LNCAP (cell line): Measurements from ENCODE around the gene KCNH3.
"Not testable (repeated sequence)": the region's sequence is repeated elsewhere in the genome, so short reads cannot be mapped to it uniquely, and the experiment has no call there.

ENCODE experiments used
- TF ChIP-seq, protein P1 (sequence below): fragments of 450-650 bp; IDR thresholded peaks from 2 replicates; pipeline ENCODE4 v1.5.1; 2017; ENCODE audit warnings: mild to moderate bottlenecking

Gene KCNH3

DNA sequence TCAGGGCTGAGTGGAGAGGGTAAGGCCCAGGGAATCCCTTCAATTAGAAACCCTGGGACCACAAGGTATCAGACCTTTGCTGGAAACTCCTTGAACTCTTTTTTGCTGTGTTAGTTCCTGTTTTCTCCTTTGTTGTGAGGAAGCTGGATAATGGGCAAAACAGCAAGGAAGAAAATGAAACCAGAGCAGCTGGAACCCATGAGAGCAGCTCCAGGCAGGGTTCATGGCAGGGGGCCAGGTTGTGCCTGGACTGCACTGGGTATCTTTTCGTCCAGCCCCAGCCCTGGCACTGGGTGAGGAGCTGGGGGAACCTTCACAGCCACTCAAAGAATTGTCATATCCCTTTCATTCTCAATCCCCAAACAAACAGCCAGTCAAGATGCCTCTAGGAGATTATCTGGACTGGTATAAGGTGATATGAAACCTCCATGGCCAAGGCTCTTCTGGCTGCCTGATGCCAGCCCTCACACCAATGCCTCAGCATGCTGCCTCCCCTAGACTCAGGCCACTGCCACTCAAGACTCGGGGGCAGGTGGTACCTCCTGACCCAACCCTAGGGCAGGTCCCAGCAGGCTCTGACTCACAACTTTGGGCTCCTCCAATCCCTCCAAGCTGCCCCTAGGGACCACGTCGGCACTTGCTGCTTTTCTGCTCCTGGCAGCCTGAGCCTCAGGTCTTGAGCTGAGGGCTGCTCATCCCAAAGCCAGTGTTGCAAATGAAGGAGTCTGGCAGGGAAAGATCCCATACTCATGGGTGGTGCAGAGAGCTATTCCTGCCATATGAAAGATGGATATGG lies 50.1 kb downstream of the KCNH3 start:
- TF ChIP-seq, protein P1, sequence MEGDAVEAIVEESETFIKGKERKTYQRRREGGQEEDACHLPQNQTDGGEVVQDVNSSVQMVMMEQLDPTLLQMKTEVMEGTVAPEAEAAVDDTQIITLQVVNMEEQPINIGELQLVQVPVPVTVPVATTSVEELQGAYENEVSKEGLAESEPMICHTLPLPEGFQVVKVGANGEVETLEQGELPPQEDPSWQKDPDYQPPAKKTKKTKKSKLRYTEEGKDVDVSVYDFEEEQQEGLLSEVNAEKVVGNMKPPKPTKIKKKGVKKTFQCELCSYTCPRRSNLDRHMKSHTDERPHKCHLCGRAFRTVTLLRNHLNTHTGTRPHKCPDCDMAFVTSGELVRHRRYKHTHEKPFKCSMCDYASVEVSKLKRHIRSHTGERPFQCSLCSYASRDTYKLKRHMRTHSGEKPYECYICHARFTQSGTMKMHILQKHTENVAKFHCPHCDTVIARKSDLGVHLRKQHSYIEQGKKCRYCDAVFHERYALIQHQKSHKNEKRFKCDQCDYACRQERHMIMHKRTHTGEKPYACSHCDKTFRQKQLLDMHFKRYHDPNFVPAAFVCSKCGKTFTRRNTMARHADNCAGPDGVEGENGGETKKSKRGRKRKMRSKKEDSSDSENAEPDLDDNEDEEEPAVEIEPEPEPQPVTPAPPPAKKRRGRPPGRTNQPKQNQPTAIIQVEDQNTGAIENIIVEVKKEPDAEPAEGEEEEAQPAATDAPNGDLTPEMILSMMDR, result no peak

DNA sequence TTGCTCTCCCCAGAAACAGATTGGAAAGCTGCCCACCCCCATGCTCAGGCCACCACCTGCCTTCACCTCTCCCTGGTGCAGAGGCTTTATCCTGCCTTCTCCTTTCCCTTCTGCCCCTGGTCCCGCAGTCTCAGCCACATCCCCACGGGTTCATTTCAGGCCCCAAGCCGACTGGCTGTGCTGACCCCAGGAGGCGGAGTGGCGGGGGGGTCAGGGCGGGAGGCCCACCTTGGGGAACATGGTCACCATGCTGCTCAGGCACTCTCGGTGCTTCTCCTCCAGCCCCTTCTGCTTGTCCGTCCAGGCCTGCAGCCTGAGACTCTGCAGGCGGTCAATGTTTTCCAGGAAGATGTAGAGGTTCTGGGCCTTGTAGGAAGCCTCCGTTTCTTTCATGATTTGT lies 59.7 kb downstream of the KCNH3 start:
- TF ChIP-seq, protein P1, result no peak

DNA sequence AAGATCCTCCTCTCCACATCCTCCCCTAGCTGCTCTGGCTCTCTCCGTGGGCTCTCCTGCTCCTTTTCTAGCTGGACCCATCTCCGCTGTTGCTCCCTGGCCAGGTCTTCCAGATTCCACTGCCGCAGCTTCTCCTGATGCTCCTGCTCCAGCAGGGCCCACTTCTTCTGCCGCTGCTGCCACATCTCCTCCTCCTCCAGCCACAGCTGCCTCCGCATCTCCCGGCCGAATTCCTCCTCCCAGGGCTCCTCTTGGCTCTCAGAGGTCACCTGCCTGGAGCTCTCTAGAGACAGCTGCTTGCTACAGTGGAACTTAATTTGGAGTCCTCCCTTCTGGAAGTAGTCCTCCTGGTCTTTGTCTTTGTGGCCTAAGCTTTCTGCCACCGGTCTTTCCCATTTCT lies 61.1 kb downstream of the KCNH3 start:
- TF ChIP-seq, protein P1, result no peak

DNA sequence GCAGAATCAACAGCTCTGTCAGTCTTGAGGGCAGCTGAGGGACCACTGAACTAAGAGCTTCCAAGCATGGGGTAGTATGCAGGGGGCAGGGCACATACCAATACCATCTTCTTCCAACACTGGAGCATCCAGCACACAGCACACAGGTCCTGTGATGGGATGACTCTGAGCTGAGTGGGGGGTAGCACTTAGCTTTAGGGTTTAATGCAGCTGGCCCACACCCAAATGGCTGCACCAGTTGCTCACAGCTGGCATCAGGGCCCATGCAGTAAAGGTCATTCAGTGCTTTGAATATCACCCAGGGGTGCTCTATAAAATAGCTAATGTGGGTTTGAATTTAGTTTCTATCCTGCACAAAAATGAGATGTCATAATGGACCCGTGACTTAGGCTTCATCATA lies 64.9 kb downstream of the KCNH3 start:
- TF ChIP-seq, protein P1, result no peak

DNA sequence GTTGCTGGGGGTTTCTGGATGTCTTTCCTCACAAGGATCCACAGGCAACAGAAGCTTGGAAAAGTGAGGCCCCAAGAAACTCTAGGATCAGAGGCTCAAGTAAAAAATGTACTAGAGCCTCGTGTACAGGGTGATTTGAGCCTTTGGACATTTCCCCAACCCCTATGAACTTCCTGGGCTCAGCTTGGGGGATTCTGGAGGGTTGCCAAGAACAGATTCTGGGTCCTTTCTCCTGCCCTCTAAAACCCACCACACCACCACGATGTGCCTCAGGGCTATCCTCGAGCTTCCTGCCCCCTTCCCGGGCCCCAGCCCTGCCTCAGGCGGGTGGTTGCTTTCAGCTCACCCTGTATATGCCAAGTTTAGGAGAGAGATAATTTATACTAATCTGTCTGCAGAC lies 66.0 kb downstream of the KCNH3 start:
- TF ChIP-seq, protein P1, result no peak

DNA sequence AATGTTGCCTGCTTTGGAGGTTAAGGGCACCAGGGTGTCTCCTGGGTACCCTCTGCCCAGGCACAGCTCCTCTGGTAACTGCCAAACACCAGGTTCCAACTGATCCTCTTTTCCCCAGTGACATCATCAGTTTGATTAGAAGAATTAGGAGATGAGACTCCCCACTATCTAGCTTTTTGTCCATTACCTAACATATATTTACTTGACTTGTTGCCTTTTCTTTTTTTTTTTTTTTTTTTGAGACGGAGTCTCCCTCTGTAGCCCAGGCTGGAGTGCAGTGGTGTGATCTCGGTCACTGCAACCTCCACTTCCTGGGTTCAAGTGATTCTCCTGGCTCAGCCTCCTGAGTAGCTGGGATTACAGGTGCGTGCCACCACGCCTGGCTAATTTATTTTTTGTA lies 66.7 kb downstream of the KCNH3 start, which contains the start of gene FAM186B:
FAM186B (minus strand) TSS at position 101 of the 400 bp plus-strand sequence. CDS start 162 bp downstream, outside the sequence.
- TF ChIP-seq, protein P1, result not testable (repeated sequence)
